SK-N-MC (cell line): Measurements from ENCODE around the gene PARM1.

Experiments
- DNase-seq: peaks from one replicate; pipeline ENCODE4 v3.0.0-alpha.2; 2011; ENCODE audit warnings: low read depth, low spot score
- H3K27ac ChIP-seq: fragments of 200-600 bp; sonication (generic); 2 replicates; pipeline ENCODE4 v1.5.1; 2016; ENCODE audit warnings: mixed run types
- H3K36me3 ChIP-seq: fragments of 200-600 bp; sonication (generic); 2 replicates; pipeline ENCODE4 v1.6.1; 2017; ENCODE audit warnings: antibody characterized with exemption, low read length, mixed read lengths; ENCODE audit not compliant: insufficient read depth
- H3K4me3 ChIP-seq: fragments of 200-600 bp; sonication (generic); 2 replicates; pipeline ENCODE4 v1.5.1; 2016
- H3K9ac ChIP-seq: fragments of 200-600 bp; sonication (generic); 2 replicates; pipeline ENCODE4 v1.8.0; 2017; ENCODE audit warnings: mixed run types, mixed read lengths; ENCODE audit not compliant: insufficient read length
- H3K9me3 ChIP-seq: fragments of 200-600 bp; sonication (generic); 2 replicates; pipeline ENCODE4 v1.6.1; 2017; ENCODE audit warnings: low read depth, mild to moderate bottlenecking, antibody characterized with exemption, low read length, moderate library complexity, mixed read lengths
- EZH2 ChIP-seq: fragments of 200-600 bp; sonication (generic); IDR thresholded peaks from one replicate; pipeline ENCODE4 v1.6.1; 2017; ENCODE audit warnings: antibody characterized with exemption
- FOXP2 ChIP-seq: optimal IDR thresholded peaks from 2 replicates; pipeline ENCODE3; 2011; ENCODE audit warnings: mild to moderate bottlenecking, moderate library complexity; ENCODE audit not compliant: insufficient read depth; ENCODE audit errors: extremely low read length, control extremely low read depth
- POLR2AphosphoS5 ChIP-seq: IDR thresholded peaks from 2 replicates; pipeline ENCODE4 v1.6.1; 2012; ENCODE audit warnings: mild to moderate bottlenecking, low read depth, low read length, borderline replicate concordance

The PARM1 gene

GRCh38 chr4:75037252-75037651, 104.3 kb downstream of the PARM1 start:
- Histone ChIP-seq H3K36me3 (no peaks in the 10 kb centered on the region), H3K9ac (no peak overlapping the region), H3K9me3 (no peaks in the 10 kb centered on the region), H3K4me3 (no peak overlapping the region), H3K27ac (no peak overlapping the region)
- TF ChIP-seq POLR2AphosphoS5, result no peak
- no peak for TF ChIP-seq FOXP2
- no peak for TF ChIP-seq EZH2
- no peak for DNase-seq

GRCh38 chr4:75038376-75038775, 105.5 kb downstream of the PARM1 start:
- no peak for TF ChIP-seq POLR2AphosphoS5
- TF ChIP-seq EZH2, result no peak
- TF ChIP-seq FOXP2, result no peak
- Histone ChIP-seq H3K9me3 (no peaks in the 10 kb centered on the region), H3K27ac (no peak overlapping the region), H3K9ac (no peak overlapping the region), H3K36me3 (no peaks in the 10 kb centered on the region), H3K4me3 (no peak overlapping the region)
- DNase-seq, result no peak

- H3K36me3 ChIP-seq, result no peaks in the 10 kb centered on the region
- no peak overlapping the region for H3K27ac ChIP-seq
- no peak for TF ChIP-seq EZH2
- no peak for TF ChIP-seq FOXP2
- no peak for TF ChIP-seq POLR2AphosphoS5
- H3K4me3 ChIP-seq, result no peak overlapping the region
- H3K9ac ChIP-seq, result no peak overlapping the region
- no peaks in the 10 kb centered on the region for H3K9me3 ChIP-seq
- no peak for DNase-seq
Measured at GRCh38 chr4:75040703-75041102, 107.8 kb downstream of the PARM1 start.

DNA sequence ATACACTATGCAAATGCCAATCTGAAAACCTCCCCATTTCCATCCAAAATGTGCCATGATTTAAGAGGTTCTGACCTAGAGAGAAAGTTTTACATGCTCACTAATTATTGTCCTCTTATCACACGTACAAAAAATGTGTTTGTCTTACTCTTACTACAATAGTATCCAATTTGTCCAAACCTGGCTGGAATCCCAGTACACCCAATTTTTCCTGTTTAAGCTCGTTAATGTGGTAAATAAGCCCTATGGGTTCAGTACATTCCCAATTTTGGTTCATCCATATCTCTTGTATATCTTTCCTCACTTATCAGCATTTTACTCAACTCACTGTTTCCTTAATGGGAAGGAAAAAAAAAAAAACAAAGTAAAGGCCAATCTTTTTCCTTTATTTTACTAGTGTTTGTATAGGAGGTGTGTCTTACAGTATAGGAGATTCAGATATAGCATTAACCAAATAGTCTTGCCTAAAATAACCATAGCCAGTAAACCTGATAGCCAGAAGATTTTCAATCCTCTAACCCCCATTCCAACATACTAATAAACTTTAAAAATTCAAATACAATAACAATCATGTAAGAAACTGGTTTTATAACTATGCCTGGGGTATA, 109.8 kb downstream of the PARM1 start:
- Histone ChIP-seq H3K27ac (no peak overlapping the region), H3K36me3 (no peaks in the 10 kb centered on the region), H3K4me3 (no peak overlapping the region), H3K9ac (no peak overlapping the region), H3K9me3 (no peaks in the 10 kb centered on the region)
- no peak for DNase-seq
- no peak for TF ChIP-seq FOXP2
- no peak for TF ChIP-seq POLR2AphosphoS5
- TF ChIP-seq EZH2, result no peak

- Histone ChIP-seq H3K4me3 (no peak overlapping the region), H3K9ac (no peak overlapping the region)
Measured at GRCh38 chr4:75046226-75046625, 113.3 kb downstream of the PARM1 start.

GRCh38 chr4:75046641-75047040, 113.7 kb downstream of the PARM1 start:
- Histone ChIP-seq H3K9me3 (no peaks in the 10 kb centered on the region), H3K9ac (no peak overlapping the region), H3K27ac (no peak overlapping the region), H3K36me3 (no peaks in the 10 kb centered on the region), H3K4me3 (no peak overlapping the region)
- DNase-seq, result no peak
- TF ChIP-seq POLR2AphosphoS5, result no peak
- TF ChIP-seq FOXP2, result no peak
- no peak for TF ChIP-seq EZH2

More at GRCh38 chr4:75046226-75046625, 113.3 kb downstream of the PARM1 start:
- H3K9me3 ChIP-seq, result no peaks in the 10 kb centered on the region
- TF ChIP-seq EZH2, result no peak
- TF ChIP-seq POLR2AphosphoS5, result no peak
- TF ChIP-seq FOXP2, result no peak
- no peaks in the 10 kb centered on the region for H3K36me3 ChIP-seq
- DNase-seq, result no peak
- no peak overlapping the region for H3K27ac ChIP-seq

DNA sequence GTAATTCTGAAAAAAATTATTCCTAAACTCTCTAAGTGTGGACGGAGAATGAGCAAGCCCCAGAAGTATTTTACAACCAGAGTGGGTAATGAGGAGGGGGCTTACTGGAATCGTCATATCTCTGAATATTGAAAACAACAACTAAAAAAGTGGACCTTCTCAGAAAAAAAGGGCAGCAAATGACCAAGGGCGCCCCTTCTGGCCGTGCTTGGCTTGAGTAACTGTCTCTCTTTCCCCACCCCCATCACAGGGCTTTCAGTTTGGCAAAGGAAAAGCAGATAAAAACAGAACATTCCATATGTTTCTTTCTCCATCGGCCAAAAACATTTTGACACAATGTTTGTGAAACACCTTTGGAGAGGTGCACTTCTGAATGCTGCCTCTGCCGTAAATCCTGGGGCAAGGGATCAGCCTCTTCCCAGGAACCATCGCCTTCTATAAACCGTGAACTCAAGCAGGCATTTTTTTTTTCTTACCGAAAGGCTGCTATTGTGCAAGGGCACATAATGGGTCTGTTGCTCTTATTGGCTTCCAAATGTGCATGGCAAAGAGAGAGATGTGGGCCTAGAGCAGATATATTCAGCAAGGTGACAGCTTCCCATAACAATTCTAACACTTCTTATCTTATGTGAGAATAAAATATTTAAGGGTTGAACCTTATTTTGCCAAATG, 115.4 kb downstream of the PARM1 start:
- TF ChIP-seq POLR2AphosphoS5 (no peak), EZH2 (no peak), FOXP2 (no peak)
- no peaks in the 10 kb centered on the region for H3K36me3 ChIP-seq
- no peaks in the 10 kb centered on the region for H3K9me3 ChIP-seq
- no peak overlapping the region for H3K9ac ChIP-seq
- no peak overlapping the region for H3K27ac ChIP-seq
- no peak overlapping the region for H3K4me3 ChIP-seq
- no peak for DNase-seq

DNA sequence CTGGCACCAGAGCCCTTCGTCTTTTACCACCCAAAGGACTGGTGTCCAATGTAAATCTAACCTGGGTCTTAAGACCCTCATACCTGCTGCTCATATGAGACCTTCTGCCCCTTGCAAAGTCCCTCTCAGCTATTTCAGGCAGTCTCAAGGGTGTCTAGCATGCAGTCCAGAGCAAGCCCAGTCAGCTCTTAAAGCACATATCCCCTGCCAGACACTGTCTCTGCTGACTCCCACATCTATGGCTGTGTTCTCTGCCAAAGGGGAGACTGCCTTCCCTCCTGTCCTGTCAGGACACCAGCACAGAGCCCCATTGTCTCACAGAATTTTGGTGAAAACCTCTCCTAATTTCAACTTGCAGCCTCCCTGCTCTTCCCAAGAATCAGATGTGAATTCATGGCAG, 118.5 kb downstream of the PARM1 start:
- Histone ChIP-seq H3K4me3 (no peak overlapping the region), H3K27ac (no peak overlapping the region), H3K9ac (no peak overlapping the region), H3K9me3 (no peaks in the 10 kb centered on the region), H3K36me3 (no peaks in the 10 kb centered on the region)
- TF ChIP-seq EZH2 (no peak), FOXP2 (no peak), POLR2AphosphoS5 (no peak)
- DNase-seq, result no peak
